Natural killer cell (primary cell): ENCODE measurements around the gene CCDC124. TPM values are rescaled to one million over a fixed set of nuclear protein-coding genes. Genes with fewer than 3 reads are reported as not detected.

ENCODE experiments used
- ATAC-seq, 3 donors: fragments of 150-1000 bp in 2 of 3; fragments of 200-7000 bp in 1 of 3; cut with Tn5 transposase; 1 replicate in 1 of 3; 2 replicates in 2 of 3; pipeline ENCODE4 v1.10.0; 2021; ENCODE audit warnings: mild to moderate bottlenecking in 2 of 3, moderate library complexity in 2 of 3
- DNase-seq, 2 donors: peaks; one replicate each; pipeline versions ENCODE4 v3.0.0 to v3.0.0-alpha.2; 2013 to 2021; ENCODE audit warnings: mixed read lengths in 1 of 2
- H3K27ac ChIP-seq: one replicate; pipeline ENCODE4 v1.5.1; 2013; ENCODE audit warnings: mild to moderate bottlenecking, low read length
- H3K27me3 ChIP-seq: one replicate; pipeline ENCODE4 v1.6.1; 2013; ENCODE audit warnings: low read length; ENCODE audit not compliant: control insufficient read depth, insufficient read depth
- H3K36me3 ChIP-seq: one replicate; pipeline ENCODE4 v1.6.1; 2013; ENCODE audit warnings: low read length; ENCODE audit not compliant: control insufficient read depth, insufficient read depth
- H3K4me1 ChIP-seq: one replicate; pipeline ENCODE4 v1.6.1; 2013; ENCODE audit warnings: low read length; ENCODE audit not compliant: control insufficient read depth, insufficient read depth
- H3K4me3 ChIP-seq: one replicate; pipeline ENCODE4 v1.5.1; 2013; ENCODE audit warnings: low read length
- H3K9me3 ChIP-seq: one replicate; pipeline ENCODE4 v1.6.1; 2013; ENCODE audit warnings: low read length; ENCODE audit not compliant: control insufficient read depth, insufficient read depth
- H3K27ac Mint-ChIP-seq, 2 donors: one replicate each; pipeline ENCODE4 v1.8.0; 2022; ENCODE audit warnings: mild to moderate bottlenecking in 2 of 2, mixed read lengths in 2 of 2, moderate library complexity in 1 of 2
- H3K27me3 Mint-ChIP-seq, 2 donors: one replicate each; pipeline ENCODE4 v1.8.0; 2022; ENCODE audit warnings: low read depth in 2 of 2, mixed read lengths in 2 of 2
- H3K36me3 Mint-ChIP-seq: one replicate; pipeline ENCODE4 v1.8.0; 2022; ENCODE audit warnings: mixed read lengths
- H3K4me1 Mint-ChIP-seq, 2 donors: one replicate each; pipeline ENCODE4 v1.8.0; 2022; ENCODE audit warnings: mixed read lengths in 2 of 2
- H3K4me3 Mint-ChIP-seq: one replicate; pipeline ENCODE4 v1.8.0; 2022; ENCODE audit warnings: mild to moderate bottlenecking, moderate library complexity, mixed read lengths
- H3K9me3 Mint-ChIP-seq, 2 donors: one replicate each; pipeline ENCODE4 v1.8.0; 2022; ENCODE audit warnings: mixed read lengths in 2 of 2
- CTCF ChIP-seq: fragments of 200-600 bp; IDR thresholded peaks from one replicate; pipeline ENCODE4 v1.8.0; 2022; ENCODE audit warnings: antibody characterized with exemption
- WGBS: methylation state at CpG from one replicate; pipeline ENCODE4 v1.1.7; 2013; ENCODE audit warnings: missing lambda C conversion rate; ENCODE audit not compliant: insufficient coverage; 5-methylcytosine and 5-hydroxymethylcytosine counted together
- intact Hi-C: fragments of 100-400 bp; cut with micrococcal nuclease; formaldehyde crosslinking; loops from one replicate; pipeline ENCODE4 v1.14.2; 2022
- total RNA-seq, 4 donors: library from RNA; stranded (reverse); fragments of 120-200 nt in 1 of 4; gene quantifications; one replicate each; pipeline versions ENCODE4 v1.2.3 to v1.2.4, GENCODE V29; 2013 to 2022

The CCDC124 gene
- total RNA-seq, 3 donors from 2014 or later (not counting 1 experiment from before 2014, with no cell fraction given): 32.6 to 37.6 (median 37.4) TPM

- Histone ChIP-seq H3K4me3 (no peak overlapping the region), H3K9me3 (no peaks in the 10 kb centered on the region), H3K4me1 (peaks cover 4% of the 10 kb centered on the region), H3K27me3 (peaks cover 15% of the 10 kb centered on the region), H3K27ac (no peak overlapping the region), H3K36me3 (no peaks in the 10 kb centered on the region)
- ATAC-seq (no peak), DNase-seq (no peak)
- WGBS: 87% methylated on average over 12 of the region's 13 CpGs
- Mint-ChIP-seq H3K36me3 (no peaks in the 10 kb centered on the region), H3K27ac (no peak overlapping the region), H3K4me3 (no peak overlapping the region), H3K27me3 (peaks cover 29 to 31% of the 10 kb centered on the region in 2 donors), H3K4me1 (peaks cover 0 to 5% of the 10 kb centered on the region in 2 donors), H3K9me3 (no peaks in the 10 kb centered on the region)
- TF ChIP-seq CTCF: no peak
- intact Hi-C loops: no loop called here
Measured at GRCh38 chr19:17963936-17964691, 31.3 kb downstream of the CCDC124 start.

- Mint-ChIP-seq H3K27ac (no peak overlapping the region), H3K27me3 (peaks cover 29 to 31% of the 10 kb centered on the region in 2 donors), H3K36me3 (no peaks in the 10 kb centered on the region), H3K9me3 (no peaks in the 10 kb centered on the region), H3K4me1 (peaks cover 0 to 5% of the 10 kb centered on the region in 2 donors), H3K4me3 (no peak overlapping the region)
- peak in 2 of 3 donors; percentile 21 to 29 for ATAC-seq
- no peak for TF ChIP-seq CTCF
- no peak for DNase-seq
- no peak overlapping the region for H3K27ac ChIP-seq
- WGBS: 81% methylated on average over 10 of the region's 11 CpGs
- H3K4me3 ChIP-seq: no peak overlapping the region
- H3K9me3 ChIP-seq: no peaks in the 10 kb centered on the region
- no peaks in the 10 kb centered on the region for H3K36me3 ChIP-seq
- intact Hi-C loops: no loop called here
- H3K27me3 ChIP-seq: peaks cover 15% of the 10 kb centered on the region
- H3K4me1 ChIP-seq: peaks cover 4% of the 10 kb centered on the region
Measured at GRCh38 chr19:17965370-17966128, 32.7 kb downstream of the CCDC124 start.

GRCh38 chr19:17966129-17966483, 33.3 kb downstream of the CCDC124 start:
- ATAC-seq: no peak
- H3K4me1 Mint-ChIP-seq: peaks cover 0 to 5% of the 10 kb centered on the region in 2 donors
- intact Hi-C loops: no loop called here
- no peaks in the 10 kb centered on the region for H3K9me3 ChIP-seq
- H3K27ac Mint-ChIP-seq: no peak overlapping the region
- no peaks in the 10 kb centered on the region for H3K36me3 ChIP-seq
- H3K9me3 Mint-ChIP-seq: no peaks in the 10 kb centered on the region
- no peak for DNase-seq
- peaks cover 4% of the 10 kb centered on the region for H3K4me1 ChIP-seq
- H3K27me3 Mint-ChIP-seq: peaks cover 29 to 31% of the 10 kb centered on the region in 2 donors
- no peak overlapping the region for H3K27ac ChIP-seq
- 56% methylated on average over 2 of the region's 2 CpGs for WGBS
- peaks cover 15% of the 10 kb centered on the region for H3K27me3 ChIP-seq
- H3K4me3 ChIP-seq: no peak overlapping the region
- H3K4me3 Mint-ChIP-seq: no peak overlapping the region
- no peak for TF ChIP-seq CTCF
- no peaks in the 10 kb centered on the region for H3K36me3 Mint-ChIP-seq
